Activated T-helper 9 cell treated with anti-CD3 and anti-CD28 coated beads, Interleukin-2, amount 50 U/mL, for 16 hours (primary cell): ENCODE results near the gene INS.

Experiments
- DNase-seq: peaks from one replicate; pipeline ENCODE4 v3.0.0-alpha.2; 2020; ENCODE audit warnings: low read depth

INS gene

DNA sequence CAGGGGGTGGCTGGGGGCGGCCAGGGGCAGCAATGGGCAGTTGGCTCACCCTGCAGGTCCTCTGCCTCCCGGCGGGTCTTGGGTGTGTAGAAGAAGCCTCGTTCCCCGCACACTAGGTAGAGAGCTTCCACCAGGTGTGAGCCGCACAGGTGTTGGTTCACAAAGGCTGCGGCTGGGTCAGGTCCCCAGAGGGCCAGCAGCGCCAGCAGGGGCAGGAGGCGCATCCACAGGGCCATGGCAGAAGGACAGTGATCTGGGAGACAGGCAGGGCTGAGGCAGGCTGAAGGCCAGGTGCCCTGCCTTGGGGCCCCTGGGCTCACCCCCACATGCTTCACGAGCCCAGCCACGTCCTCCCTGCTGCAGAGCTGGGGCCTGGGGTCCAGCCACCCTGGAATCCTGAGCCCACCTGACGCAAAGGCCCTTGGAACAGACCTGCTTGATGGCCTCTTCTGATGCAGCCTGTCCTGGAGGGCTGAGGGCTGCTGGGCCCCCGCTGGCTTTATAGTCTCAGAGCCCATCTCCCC, at the start of gene INS:
INS (minus strand) TSS at position 474 of the 524 bp plus-strand sequence; CDS start at position 236, 238 bp downstream.
- DNase-seq, result no peak

GRCh38 chr11:2210366-2211112, 49.5 kb upstream of the INS start:
- DNase-seq, result no peak

DNA sequence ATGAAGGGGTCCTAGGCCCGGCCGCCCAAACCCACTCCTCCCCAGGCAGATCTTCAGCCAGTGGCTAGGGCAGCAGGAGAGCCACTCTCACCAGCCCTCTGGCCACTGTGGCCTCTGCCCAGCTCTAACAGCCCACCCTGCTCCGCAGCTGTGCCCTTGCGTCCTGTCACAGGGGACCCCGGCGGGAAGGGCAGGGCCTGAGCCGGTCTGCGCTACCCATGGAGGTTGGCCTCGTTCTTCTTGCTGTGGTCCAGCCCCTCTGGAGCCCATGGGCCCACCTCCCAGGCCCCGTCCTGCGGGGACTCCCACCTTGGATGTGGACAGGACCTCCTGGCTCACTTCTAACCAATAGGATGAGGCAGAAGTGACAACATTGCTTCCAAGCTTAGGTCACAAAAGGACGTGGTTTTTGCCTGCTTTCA, 48.9 kb upstream of the INS start:
- DNase-seq, result no peak

- no peak for DNase-seq
These were observed 48.4 kb upstream of the INS start for GRCh38 chr11:2209370-2209801.

DNA sequence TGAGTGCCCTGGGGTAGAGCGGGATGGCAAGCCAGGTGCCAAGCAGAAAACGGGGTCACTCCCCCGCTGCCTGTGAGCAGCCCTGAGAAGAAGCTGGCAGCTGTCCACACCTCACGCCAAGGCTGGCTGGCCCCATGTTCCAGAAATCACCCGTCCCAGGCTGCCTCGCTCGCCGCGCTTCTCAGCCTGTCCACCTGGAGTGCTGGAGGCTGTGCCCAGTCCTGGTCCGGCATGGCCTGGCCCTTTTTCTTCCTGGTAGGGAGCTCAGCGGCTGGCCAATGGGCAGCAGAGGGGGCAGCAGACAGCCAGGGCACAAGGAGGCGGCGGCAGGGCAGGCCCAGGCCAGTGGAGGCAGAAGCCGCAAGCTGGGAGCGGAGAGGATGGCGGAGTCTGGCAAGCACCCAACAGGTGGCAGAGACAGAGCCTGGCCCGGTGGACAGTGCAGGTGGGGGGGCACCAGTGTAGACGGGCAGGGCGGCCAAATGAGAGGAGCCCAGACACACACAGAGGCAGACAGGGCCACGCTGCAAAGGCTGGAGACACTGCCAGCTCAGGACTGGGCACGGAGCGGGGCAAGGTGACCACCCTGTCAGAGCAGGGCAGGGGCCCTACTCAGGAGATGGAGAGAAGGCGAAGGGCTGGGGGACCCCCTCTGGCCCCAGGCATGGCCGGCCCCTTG, 47.8 kb upstream of the INS start:
- DNase-seq, result no peak

GRCh38 chr11:2207773-2208621, 47.0 kb upstream of the INS start:
- no peak for DNase-seq

- DNase-seq, result no peak
These were observed 46.2 kb upstream of the INS start for GRCh38 chr11:2207212-2207611.

- DNase-seq, result no peak
These were observed 45.1 kb upstream of the INS start for GRCh38 chr11:2205981-2206690.

DNA sequence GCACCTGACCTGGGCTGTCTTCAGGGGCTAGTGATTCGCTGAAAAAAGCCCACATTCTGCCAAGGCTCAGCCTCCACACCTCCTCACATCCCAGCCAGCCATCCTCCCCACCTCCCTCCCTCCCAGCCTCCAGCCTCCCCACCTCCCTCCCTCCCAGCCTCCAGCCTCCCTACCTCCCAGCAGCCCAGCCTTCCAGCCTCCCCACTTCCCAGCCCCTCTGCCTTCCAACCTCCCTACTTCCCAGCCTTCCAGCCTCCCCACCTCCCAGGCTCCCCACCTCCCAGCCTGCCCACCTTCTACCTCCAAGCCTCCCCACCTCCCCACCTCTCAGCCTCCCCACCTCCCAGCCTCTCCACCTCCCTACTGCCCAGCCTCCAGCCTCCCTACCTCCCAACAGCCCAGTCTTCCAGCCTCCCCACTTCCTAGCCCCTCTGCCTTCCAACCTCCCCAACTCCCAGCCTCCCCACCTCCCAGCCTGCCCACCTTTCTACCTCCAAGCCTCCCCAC, 44.3 kb upstream of the INS start:
- no peak for DNase-seq

GRCh38 chr11:2204361-2205213, 43.6 kb upstream of the INS start:
- no peak for DNase-seq

- no peak for DNase-seq
These were observed 42.6 kb upstream of the INS start for GRCh38 chr11:2203440-2204259.

DNA sequence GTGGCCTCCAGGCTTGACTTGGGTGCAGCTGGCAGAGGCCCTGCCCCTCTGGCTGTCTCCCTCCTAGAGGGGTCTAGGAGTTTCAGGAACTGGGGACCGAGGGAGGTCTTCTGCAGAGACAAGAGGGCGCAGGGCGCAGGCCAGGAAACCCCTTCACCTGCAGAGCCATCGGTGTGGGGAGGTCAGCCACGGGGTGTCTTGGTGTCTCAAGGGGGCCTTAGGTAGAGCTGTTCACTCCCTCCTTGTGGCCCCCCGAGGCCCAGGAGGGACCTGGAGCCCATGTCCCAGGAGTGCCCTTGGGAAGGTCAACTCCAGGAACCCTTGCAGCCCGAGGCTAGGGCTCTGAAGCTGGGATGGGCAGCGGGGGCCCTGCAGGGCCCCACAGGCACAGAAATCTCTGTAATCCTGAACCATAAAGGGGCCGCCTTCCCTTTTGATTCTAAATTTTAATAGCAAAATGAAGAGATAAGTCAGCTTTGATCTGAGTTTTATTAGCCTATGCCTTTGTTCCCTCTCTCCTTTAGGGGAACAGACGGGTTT, 42.0 kb upstream of the INS start:
- no peak for DNase-seq

GRCh38 chr11:2202071-2202899, 41.3 kb upstream of the INS start:
- no peak for DNase-seq

DNA sequence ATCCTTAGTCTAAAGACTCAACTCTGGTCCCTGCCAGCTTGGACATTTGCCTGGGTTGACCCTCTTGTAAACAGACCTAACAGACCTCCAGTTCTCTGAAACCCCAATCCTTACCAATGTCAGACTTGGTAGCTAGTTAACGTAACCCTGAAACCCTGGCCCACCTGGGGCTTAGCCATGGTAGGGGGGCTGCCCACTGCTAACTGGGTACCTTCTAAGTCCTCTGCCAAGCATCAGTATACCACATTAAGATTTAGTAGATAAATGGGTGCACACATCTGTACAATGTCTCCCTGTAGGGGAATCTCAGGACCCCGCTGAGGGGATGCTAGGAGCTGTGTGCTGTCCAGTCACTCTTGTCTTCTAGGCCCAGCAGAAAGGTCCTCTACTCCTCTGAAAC, 40.5 kb upstream of the INS start:
- no peak for DNase-seq

GRCh38 chr11:2200957-2201519, 40.0 kb upstream of the INS start:
- no peak for DNase-seq

GRCh38 chr11:2200536-2200935, 39.5 kb upstream of the INS start:
- DNase-seq, result no peak

- DNase-seq, result no peak
These were observed 38.7 kb upstream of the INS start for GRCh38 chr11:2199466-2200341.
